HG02840 (cell line): ENCODE data around the gene ATG16L1.

Source experiments
- ATAC-seq: cut with Tn5 transposase; IDR thresholded peaks from one replicate; pipeline ENCODE4 v1.9.1; 2021; ENCODE audit warnings: mild to moderate bottlenecking, moderate library complexity, moderate number of reproducible peaks; ENCODE audit not compliant: unreplicated experiment, low FRiP score

Gene ATG16L1

GRCh38 chr2:233251306-233252116, at the start of gene ATG16L1:
TSS of gene ATG16L1 (plus strand) at chr2:233251673. CDS start at chr2:233251828, 155 bp downstream.
- peak; percentile 91 for ATAC-seq

DNA sequence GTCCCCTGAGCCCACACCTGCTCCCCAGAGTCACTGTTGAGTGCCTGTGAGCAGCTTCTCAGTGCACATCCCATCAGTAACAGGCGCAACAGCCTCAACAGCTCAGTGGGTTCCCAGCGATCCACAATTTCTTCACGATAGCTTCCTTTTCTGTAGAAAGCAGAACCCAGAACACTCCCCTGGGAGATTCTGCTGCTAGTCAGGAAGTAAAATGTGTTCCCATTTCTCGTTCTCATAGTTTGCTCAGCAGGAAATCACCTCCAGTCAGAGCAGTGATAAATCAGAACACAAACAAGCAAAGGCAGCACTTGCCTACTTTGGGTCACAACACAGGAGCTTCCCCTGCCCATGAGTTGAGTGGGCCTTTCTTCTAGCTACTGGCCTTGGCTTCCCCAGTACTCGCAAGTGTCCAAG, 48.9 kb upstream of the ATG16L1 start:
- no peak for ATAC-seq

DNA sequence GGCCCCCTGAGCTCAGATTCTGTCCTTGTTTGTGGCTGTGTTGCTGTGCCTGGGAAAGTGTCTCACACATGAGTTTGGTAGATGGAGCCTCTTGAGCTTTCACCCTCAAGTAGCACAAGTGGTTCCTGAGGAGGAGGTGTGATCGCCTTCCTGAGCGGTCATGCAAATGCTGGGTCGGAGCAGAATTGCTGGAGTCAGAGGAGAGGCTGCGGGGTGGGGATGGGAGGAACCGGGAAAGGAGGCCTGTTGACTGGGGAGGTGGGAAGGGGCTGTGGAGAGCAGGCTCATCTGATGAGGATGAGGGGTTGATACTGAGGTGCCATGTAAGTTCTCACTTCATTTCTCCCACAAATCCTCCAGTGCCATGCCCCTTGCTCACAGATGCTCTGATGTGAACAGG, 48.4 kb upstream of the ATG16L1 start:
- ATAC-seq: no peak

GRCh38 chr2:233204286-233204936, 47.1 kb upstream of the ATG16L1 start:
- no peak for ATAC-seq

GRCh38 chr2:233208382-233209116, 42.9 kb upstream of the ATG16L1 start:
- no peak for ATAC-seq

- ATAC-seq: no peak
Measured at GRCh38 chr2:233209117-233209532, 42.3 kb upstream of the ATG16L1 start.

- ATAC-seq: no peak
Measured at GRCh38 chr2:233209533-233210171, 41.8 kb upstream of the ATG16L1 start.

DNA sequence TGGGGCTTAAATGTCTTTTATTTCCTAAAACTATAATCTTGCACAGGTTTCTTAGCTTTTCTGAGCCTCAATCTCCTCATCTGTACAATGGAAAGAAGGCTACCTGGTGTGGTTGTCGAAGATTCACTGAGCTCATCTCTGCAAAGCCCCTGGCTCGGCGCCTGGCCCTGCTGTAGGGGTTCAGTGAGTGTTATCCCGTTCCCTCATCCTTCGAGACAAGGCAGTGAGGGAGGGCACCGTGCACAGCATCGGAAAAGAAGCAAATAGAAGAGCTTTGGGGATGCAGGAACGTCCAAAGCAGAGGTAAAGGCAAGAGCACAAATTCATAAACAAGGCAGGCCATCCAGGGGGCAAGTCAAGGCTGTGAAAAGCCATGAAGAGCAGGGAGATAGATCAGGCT, 41.2 kb upstream of the ATG16L1 start:
- no peak for ATAC-seq

- ATAC-seq: no peak
Measured at GRCh38 chr2:233210843-233211547, 40.5 kb upstream of the ATG16L1 start.

DNA sequence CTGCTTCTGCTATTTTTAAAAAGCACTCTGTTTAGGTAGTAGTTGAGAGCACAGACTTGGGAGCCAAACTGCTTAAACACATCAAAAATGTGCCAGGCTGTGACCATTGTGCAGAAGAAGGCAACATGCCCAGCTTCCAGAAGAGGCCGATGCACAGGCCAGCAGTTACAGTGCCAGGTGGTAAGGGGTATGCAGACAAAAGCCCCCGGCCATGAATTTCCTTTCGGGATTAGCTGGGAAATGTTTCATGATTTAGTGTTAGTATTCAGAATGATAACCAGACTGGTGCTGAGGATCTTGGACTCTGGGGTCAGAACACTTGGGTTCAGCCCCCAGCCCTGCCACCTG, 40.0 kb upstream of the ATG16L1 start:
- ATAC-seq: no peak

- ATAC-seq: no peak
Measured at GRCh38 chr2:233213011-233213410, 38.5 kb upstream of the ATG16L1 start.

DNA sequence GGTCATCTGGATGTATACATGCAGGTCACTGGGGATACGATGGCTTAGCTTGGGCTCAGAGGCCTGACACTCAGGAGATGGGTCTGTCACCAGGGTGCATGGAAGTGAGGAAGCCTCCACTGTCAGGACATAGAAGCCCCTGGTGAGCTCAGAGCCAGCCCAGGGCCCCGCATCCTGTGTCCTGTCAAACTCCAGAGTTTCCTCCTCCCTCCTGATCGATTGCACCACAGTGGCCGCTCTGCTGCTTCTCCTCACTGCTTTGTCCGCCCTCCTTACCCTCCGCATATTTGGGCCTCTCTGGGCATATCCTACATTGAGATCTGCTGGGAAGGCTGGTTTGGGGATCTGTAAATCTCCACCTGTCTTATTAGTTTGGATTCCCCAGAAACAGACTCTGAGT, 37.5 kb upstream of the ATG16L1 start:
- no peak for ATAC-seq

GRCh38 chr2:233217892-233218377, 33.5 kb upstream of the ATG16L1 start:
- ATAC-seq: no peak

GRCh38 chr2:233218836-233219235, 32.6 kb upstream of the ATG16L1 start:
- ATAC-seq: no peak

DNA sequence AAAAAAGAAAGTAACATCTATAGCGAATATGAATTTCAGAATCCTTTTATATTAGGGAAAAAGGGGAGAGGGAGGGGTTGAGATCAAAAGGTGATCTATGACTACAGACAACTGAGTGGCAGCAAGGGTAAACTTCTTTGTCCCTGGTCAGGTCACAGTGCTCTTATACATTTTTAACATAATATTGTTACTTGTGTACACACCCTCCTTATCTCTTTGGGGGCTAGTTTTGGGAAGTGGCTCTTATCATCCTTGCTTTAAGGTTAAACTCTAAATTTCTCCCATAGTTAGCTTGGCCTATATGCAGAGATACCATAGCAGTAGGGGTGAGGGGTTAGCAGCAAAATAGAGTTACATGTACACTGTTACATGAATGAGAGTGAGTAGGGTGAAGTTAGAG, 31.6 kb upstream of the ATG16L1 start:
- no peak for ATAC-seq

DNA sequence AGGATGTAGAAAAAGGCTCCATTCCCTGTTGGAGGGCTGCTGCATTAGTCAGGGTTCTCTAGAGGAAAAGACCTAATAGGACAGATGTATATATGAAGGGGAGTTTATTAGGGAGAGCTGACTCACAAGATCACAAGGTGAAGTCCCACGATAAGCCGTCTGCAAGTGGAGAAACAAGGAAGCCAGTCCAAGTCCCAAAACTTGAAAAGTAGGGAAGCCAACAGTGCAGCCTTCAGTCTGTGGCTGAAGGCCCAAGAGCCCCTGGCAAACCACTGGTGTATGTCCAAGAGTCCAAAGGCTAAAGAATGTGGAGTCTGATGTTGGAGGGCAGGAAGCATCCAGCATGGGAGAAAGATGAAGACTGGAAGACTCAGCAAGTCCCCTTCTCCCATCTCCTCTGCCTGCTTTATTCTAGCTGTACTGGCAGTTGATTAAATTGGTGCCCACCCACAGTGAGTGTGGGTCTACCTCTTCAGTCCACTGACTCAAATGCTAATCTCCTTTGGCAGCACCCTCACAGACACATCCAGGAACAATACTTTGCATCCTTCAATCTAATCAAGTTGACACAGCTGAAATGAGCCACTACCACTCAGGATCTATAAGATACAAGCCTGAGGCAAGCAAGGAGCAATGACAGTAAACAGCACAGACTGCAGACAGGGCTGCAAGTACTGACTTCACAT, 30.0 kb upstream of the ATG16L1 start:
- no peak for ATAC-seq

DNA sequence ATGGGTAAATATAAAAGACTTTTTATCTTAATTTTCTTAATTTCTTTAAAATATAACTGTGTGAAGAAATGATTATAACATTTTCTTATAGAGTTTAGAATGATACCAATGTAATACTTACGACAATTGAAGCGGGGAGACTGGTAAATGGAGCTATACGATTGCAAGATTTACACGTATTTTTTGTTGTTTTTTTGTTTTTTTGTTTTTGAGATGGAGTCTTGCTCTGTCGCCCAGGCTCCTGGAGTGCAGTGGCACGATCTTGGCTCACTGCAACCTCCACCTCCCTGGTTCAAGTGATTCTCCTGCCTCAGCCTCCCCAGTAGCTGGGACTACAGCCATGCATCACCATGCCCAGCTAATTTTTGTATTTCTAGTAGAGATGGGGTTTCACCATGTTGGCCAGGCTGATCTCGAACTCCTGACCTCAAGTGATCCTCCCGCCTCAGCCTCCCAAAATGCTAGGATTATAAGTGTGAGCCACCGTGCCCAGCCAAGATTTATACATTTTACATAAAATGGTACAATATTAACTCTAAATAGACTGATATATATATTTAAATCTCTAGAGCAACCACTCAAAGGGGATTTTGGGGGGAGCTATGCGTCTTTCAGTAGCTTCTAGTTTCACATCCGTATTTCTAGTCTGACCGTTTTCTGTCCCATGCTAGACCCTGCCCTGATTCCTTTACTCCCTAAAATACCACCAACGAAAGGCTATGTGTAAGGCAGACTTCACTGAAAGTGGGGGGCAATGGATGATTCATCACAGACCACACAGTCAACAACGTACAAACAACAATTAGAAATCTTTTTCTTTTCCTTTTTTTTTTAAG, 28.2 kb upstream of the ATG16L1 start:
- no peak for ATAC-seq

DNA sequence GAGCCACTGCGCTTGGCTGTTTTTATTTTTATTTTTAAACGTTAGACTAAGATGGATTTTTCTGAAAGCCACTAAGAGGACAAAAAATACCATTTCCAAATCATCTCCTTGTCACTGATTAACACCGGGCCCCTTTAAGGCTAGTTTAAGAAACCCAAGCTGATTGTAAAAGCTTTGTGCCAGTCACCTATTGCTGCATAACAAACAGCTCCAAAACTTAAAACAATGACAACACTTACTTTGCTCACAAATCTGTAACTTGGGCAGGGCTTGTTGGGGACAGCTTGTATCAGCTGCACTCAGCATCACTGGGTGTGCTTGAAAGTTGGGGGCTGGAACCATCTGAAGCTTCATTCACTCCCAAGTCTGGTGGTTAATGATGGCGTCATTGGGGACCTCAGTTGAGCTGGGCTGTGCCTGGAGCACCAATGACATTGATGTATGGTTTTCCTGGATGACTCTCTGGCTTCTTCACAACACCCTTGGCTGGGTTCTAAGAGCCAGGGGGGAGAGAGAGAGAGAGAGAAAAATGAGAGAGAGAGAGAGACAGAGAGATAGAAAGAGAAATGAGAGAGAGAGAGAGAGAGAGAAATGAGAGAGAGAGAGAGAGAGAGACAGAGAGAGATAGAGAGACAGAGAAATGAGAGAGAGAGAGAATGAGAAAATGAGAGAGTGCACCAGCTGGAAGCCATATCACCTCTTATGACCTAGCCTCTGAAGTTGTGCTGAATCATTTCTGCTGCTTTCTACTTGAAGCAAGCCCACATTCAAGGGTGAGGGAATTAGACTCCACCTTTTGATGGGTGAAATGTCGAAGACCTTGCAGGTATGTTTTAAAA, 26.0 kb upstream of the ATG16L1 start:
- no peak for ATAC-seq
